GM18868 (cell line): ENCODE data around the gene CLEC12A.

Experiments
- ATAC-seq: cut with Tn5 transposase; IDR thresholded peaks from one replicate; pipeline ENCODE4 v1.9.1; 2021; ENCODE audit warnings: mild to moderate bottlenecking, moderate library complexity; ENCODE audit not compliant: unreplicated experiment

The CLEC12A gene

GRCh38 chr12:10031771-10032175 is 60.6 kb downstream of the CLEC12A start:
- no peak for ATAC-seq

GRCh38 chr12:10033783-10034545 is 62.8 kb downstream of the CLEC12A start:
- no peak for ATAC-seq
